Activated CD8-positive, alpha-beta T cell treated with anti-CD3 and anti-CD28 coated beads for 36 hours (primary cell): Measurements from ENCODE around the gene MYBPC3. TPM values are rescaled to one million over a fixed set of nuclear protein-coding genes. Genes with fewer than 3 reads are reported as not detected.

Experiments used
- ATAC-seq: fragments of 200-7000 bp; cut with Tn5 transposase; one replicate; pipeline ENCODE4 v1.10.0; 2021; ENCODE audit warnings: mild to moderate bottlenecking, moderate library complexity
- CTCF ChIA-PET: fragments of 350-600 bp; sonication (Branson Sonifier 250); formaldehyde crosslinking; loops from one replicate; lab custom pipeline; 2021; ENCODE audit warnings: antibody characterized with exemption; lab: Charles Lee
- POLR2A ChIA-PET: fragments of 350-600 bp; sonication (Branson Sonifier 250); formaldehyde crosslinking; loops from one replicate; lab custom pipeline; 2021; ENCODE audit warnings: antibody characterized with exemption; lab: Charles Lee
- DNase-seq: peaks from one replicate; pipeline ENCODE4 v3.0.0-alpha.2; 2020
- H3K27ac Mint-ChIP-seq: one replicate; pipeline ENCODE4 v1.8.0; 2021; ENCODE audit warnings: mild to moderate bottlenecking, mixed read lengths
- H3K27me3 Mint-ChIP-seq: one replicate; pipeline ENCODE4 v1.8.0; 2021; ENCODE audit warnings: mixed read lengths
- H3K36me3 Mint-ChIP-seq: one replicate; pipeline ENCODE4 v1.8.0; 2021; ENCODE audit warnings: low read depth, mixed read lengths
- H3K4me1 Mint-ChIP-seq: one replicate; pipeline ENCODE4 v1.8.0; 2021; ENCODE audit warnings: low read depth, mixed read lengths
- H3K4me3 Mint-ChIP-seq: one replicate; pipeline ENCODE4 v1.8.0; 2021; ENCODE audit warnings: mild to moderate bottlenecking, moderate library complexity, mixed read lengths
- H3K9me3 Mint-ChIP-seq: one replicate; pipeline ENCODE4 v1.8.0; 2021; ENCODE audit warnings: mixed read lengths
- CTCF ChIP-seq: fragments of 200-600 bp; IDR thresholded peaks from one replicate; pipeline ENCODE4 v1.8.0; 2022; ENCODE audit warnings: antibody characterized with exemption, mild to moderate bottlenecking
- intact Hi-C: fragments of 100-400 bp; cut with micrococcal nuclease; formaldehyde crosslinking; loops from one replicate; pipeline ENCODE4 v1.10.0; 2022
- total RNA-seq, 2 experiments: library from RNA; stranded (reverse); gene quantifications; one replicate each; pipeline ENCODE4 v1.2.3, GENCODE V29; 2021

The MYBPC3 gene
- total RNA-seq, 2 experiments from 2014 or later = not detected

GRCh38 chr11:47314992-47315391 lies 37.5 kb downstream of the MYBPC3 start:
- CTCF ChIA-PET = no interaction called here
- no peak overlapping the region for H3K4me3 Mint-ChIP-seq
- no peak overlapping the region for H3K27ac Mint-ChIP-seq
- DNase-seq (no peak), ATAC-seq (no peak)
- intact Hi-C loops = no loop called here
- H3K36me3 Mint-ChIP-seq = peaks cover 18% of the 10 kb centered on the region
- no peak for TF ChIP-seq CTCF
- no peaks in the 10 kb centered on the region for H3K9me3 Mint-ChIP-seq
- no peaks in the 10 kb centered on the region for H3K27me3 Mint-ChIP-seq
- H3K4me1 Mint-ChIP-seq = peaks cover 7% of the 10 kb centered on the region
- POLR2A ChIA-PET = interaction anchor here (1.2 kb wide), 1 partner anchor 26 kb away, joined by 3 read pairs; no protein-coding TSS in a partner anchor

DNA sequence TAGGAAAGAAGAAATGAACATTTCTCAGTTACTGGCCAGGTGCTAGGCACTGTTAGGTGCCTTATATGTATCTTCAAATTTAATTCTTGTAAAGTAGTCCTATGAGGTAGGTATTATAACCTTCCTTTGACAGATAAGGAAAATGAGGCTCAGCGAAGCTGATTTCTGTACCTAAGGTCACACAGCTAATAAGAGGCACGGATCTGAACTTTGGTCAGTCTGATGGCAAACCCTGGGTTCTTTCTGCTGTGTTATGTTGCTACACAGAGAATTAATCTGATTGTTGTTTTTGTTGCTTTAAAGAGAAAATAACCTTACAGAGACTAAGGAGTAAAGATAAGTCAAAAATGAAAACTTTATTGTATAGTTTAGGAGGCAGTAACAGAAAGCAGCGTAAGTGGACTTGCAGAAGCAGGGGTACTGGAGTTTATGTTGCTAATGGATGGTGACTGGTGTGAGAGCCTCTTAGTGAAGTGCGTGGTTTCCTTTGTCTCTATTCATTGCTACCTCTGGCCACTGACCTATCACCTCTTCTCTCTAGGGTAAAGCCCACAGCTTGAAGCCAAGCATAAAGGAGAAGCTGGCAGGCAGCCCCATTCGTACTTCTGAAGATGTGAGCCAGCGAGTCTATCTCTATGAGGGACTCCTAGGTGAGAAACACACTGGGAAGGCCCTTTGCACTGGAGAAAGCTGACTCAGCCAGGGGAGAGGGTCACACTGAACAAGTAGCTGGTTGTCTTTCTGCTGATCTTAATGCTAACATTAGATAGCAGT lies 44.3 kb downstream of the MYBPC3 start:
- intact Hi-C loops = no loop called here
- CTCF ChIA-PET = interaction anchor here (1.1 to 1.9 kb wide), 2 partner anchors 49 to 66 kb away, joined by 4 to 7 read pairs; no protein-coding TSS in a partner anchor
- DNase-seq (no peak), ATAC-seq (no peak)
- peaks cover 33% of the 10 kb centered on the region for H3K36me3 Mint-ChIP-seq
- H3K27ac Mint-ChIP-seq = peak overlapping the region; percentile 46
- POLR2A ChIA-PET = interaction anchor here (0.6 kb wide), 2 partner anchors 270 to 609 kb away, joined by 3 read pairs; no protein-coding TSS in a partner anchor
- no peaks in the 10 kb centered on the region for H3K9me3 Mint-ChIP-seq
- no peaks in the 10 kb centered on the region for H3K4me1 Mint-ChIP-seq
- H3K4me3 Mint-ChIP-seq = no peak overlapping the region
- no peak for TF ChIP-seq CTCF
- H3K27me3 Mint-ChIP-seq = no peaks in the 10 kb centered on the region

- ATAC-seq (no peak), DNase-seq (no peak)
- ChIA-PET CTCF (interaction anchor here (0.8 kb wide), 1 partner anchor 48 kb away, joined by 3 read pairs; no protein-coding TSS in a partner anchor), POLR2A (interaction anchor here (0.6 to 0.8 kb wide), 2 partner anchors 76 to 245 kb away, joined by 3 to 5 read pairs; no protein-coding TSS in a partner anchor)
- H3K27ac Mint-ChIP-seq = no peak overlapping the region
- intact Hi-C loops = no loop called here
- H3K4me1 Mint-ChIP-seq = peaks cover 6% of the 10 kb centered on the region
- no peak overlapping the region for H3K4me3 Mint-ChIP-seq
- peaks cover 6% of the 10 kb centered on the region for H3K9me3 Mint-ChIP-seq
- TF ChIP-seq CTCF = no peak
- peaks cover 50% of the 10 kb centered on the region for H3K36me3 Mint-ChIP-seq
- H3K27me3 Mint-ChIP-seq = no peaks in the 10 kb centered on the region
Measured at GRCh38 chr11:47306484-47306844, 46.0 kb downstream of the MYBPC3 start.

GRCh38 chr11:47305734-47306483 lies 46.6 kb downstream of the MYBPC3 start:
- ChIA-PET POLR2A (interaction anchor here (0.6 to 1.0 kb wide), 4 partner anchors 15 to 244 kb away, joined by 3 to 5 read pairs (median 4); no protein-coding TSS in a partner anchor), CTCF (interaction anchor here (0.6 to 1.5 kb wide), 4 partner anchors 42 to 68 kb away, joined by 3 read pairs; no protein-coding TSS in a partner anchor)
- peaks cover 6% of the 10 kb centered on the region for H3K9me3 Mint-ChIP-seq
- peaks cover 54% of the 10 kb centered on the region for H3K36me3 Mint-ChIP-seq
- intact Hi-C loops = no loop called here
- H3K27ac Mint-ChIP-seq = no peak overlapping the region
- no peaks in the 10 kb centered on the region for H3K27me3 Mint-ChIP-seq
- H3K4me1 Mint-ChIP-seq = peaks cover 6% of the 10 kb centered on the region
- no peak overlapping the region for H3K4me3 Mint-ChIP-seq
- no peak for DNase-seq
- no peak for TF ChIP-seq CTCF
- ATAC-seq = no peak
